ENCODE results near the gene WDR59.
"Not testable (repeated sequence)": the region's sequence is repeated elsewhere in the genome, so short reads cannot be mapped to it uniquely, and the experiment has no call there.

The WDR59 gene

DNA sequence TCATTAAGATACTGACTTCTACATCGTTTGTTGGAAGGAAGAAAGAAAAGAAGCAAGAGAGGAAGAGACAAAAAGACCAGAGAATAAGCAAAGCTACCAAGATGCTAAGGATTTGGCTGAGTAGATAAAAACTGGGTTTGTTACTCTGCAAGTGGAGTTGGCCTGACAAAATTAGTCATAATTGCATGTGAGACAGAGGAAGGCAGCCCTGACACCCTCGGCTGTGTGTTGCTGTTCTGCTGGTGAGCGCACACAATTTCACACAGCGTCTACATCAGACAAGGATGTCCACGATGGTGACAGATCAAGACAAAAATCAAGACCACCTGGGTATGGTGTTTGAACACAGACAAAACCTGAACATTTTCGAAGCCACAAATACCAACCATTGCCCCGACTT is 134.9 kb downstream of the WDR59 start:
- no peak for DNase-seq

DNA sequence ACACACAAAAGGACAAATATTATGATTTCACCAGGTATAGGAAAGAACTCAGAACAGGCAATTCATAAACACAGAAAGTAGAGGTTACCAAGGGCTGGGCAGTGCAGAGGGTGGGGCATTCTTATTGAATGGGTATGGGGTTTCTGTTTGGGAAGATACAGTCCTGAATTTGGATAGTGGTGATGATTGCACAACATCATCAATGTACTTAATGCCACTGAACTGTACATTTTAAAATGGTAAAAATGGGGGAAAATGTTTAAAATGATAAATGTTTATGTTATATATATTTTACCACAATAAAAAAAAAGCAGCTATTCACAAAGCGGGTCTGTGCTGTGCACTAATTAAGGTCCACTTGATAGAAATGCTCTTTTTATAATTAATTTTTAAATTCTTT is 137.7 kb downstream of the WDR59 start:
- DNase-seq, result no peak

DNA sequence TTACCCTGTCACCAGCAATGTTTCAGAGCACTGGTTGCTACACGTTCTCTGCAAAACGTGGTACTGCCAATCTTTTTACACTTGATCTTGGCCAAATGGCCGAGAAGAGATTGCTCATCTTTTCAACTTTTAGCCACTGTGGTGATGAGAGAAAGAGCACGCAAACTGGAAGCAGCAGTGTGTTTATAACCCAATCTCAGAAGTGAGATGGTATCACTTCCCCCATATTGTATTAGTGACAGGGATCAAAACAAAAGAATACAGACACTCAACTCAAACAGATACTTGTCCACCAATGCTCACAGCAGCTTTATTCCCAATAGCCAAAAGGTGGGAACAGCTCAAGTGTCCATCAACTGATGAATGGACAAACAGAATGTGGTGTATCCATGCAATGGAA is 138.2 kb downstream of the WDR59 start:
- no peak for DNase-seq

DNA sequence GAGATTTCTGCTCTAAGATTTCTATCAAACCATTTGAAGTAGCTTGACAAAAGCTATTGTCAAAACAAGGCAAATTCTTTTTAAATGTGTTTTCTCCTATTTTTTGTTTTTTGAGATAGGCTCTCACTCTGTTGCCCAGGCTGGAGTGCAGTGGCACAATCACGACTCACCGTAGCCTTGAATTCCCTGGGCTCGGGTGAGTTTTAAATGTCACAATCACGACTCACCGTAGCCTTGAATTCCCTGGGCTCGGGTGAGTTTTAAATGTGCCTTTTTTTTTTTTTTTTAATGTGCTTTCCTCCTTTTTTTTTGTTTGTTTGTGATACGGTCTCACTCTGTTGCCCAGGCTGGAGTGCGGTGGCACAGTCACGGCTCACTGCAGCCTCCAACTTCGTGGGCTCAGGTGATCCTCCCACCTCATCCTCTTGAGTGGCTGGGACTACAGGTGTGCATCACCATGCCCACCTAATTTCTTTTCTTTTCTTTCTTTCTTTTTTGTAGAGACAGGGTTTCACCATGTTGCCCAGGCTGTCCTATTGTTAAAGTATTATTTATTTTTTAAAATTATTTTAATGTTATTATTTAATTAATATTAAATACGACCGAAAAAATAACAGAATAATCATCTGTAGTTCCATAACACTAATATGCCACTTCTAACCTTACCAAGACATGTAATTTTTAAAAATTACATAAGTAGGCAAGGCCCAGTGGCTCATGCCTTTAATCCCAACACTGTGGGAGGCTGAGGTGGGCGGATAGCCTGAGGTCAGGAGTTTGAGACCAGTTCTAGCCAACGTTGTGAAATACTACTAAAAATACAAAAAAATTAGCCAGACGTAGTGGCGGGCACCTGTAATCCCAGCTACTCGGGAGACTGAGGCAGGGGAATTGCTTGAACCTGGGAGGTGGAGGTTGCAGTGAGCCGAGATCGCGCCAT is 140.6 kb downstream of the WDR59 start:
- no peak for DNase-seq

DNA sequence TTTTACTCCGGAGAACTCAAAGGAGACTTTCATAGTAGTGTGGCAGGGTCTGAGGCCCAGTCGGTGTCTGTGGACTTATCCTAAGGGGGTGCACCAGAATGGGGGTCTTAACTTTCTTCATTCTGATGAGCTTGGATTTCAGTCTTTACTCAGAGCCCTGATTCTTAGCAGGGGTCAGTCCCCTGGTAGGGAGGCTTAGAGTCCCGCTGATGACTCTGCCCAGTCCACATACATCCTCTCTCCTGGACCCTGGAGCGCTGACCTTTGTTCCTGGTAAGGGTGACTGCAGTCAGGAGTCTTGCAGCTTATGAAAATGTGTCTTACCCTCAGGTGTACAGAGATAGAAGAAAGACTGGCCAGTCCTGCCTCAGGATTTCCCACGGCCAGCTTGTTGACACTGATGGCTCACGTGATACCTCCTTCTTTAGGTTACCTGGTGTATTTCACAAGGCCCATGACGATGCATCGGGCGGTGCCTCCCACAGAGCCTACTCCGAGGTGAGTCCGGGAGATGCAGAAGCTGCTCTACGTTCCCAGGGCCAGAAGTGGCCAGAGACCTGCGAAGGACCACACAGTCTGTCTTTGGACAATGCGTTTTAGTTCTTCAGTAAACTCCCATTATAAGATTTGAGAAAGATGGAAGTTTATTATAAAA is 141.4 kb downstream of the WDR59 start:
- DNase-seq, result not testable (repeated sequence)

DNA sequence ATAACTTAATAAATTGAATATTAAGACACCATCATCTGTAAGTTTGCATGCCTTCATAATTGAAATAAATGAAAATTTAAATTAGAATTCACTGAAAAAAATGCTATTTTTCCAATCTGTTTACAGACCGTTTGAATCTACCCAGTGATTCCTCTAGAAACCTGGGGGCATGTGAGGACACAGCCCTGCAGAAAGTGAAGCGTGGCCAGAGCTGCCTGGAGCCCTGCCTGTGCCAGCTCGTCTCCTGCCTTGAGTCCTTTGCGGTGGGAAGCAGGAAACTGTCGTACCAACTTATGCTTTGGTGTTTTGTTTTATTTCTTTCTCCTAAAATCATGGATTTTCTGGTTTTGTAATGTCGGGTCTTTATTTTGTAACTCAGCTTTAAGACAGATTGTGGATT is 142.5 kb downstream of the WDR59 start:
- no peak for DNase-seq

DNA sequence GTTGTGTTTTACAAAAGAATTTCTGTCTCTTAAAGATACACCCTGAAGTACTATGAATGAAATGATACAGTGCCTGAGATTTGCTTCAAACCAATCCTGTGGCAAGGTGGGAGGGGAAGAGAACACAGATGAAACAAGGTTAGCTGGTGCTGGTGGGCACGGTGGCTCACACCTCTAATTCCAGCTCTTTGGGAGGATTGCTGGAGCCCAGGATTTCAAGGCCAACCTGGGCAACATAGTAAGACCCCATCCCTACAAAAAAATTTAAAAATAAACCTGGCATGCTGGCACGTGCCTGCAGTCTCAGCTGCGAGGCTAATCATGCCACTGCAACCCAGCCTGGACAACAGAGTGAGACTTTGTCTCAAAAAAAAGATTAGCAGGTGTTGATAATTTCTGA is 143.0 kb downstream of the WDR59 start:
- DNase-seq, result no peak

DNA sequence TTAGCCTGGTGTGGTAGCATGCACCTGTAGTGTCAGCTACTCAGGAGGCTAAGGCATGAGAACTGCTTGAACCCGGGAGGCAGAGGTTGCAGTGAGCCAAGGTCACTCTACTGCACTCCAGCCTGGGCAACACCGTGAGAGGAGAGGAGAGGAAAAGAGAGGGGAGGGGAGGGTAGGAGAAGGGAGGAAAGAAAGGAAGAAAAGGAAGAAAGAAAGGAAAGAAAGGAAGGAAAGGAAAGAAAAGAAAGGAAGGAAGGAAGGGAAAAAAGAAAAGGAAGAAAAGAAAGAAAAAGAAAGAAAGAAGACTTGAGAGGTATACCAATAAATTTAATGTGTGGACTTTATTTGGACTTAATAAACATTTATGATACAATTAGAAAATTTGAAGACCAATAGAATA is 143.5 kb downstream of the WDR59 start:
- DNase-seq, result no peak

DNA sequence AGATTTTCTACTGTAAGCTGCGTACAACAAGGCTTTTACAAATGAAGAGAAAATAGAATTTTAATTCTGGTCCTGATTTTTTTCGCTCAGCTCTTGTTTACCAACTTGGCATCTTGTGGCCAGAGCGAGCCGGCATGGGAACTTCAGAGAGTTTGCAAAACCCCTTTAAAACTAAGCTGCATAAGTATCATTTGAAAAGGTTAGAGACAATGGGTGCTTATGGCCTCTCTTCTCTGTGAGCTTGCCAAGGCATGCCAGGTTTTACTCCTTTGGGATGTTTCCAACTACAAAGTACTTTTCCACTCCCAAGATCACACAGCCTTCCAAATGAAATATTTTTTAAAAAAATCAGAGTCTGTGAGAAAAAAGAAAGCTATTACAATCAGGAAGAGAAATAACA is 147.9 kb downstream of the WDR59 start:
- DNase-seq, result no peak

DNA sequence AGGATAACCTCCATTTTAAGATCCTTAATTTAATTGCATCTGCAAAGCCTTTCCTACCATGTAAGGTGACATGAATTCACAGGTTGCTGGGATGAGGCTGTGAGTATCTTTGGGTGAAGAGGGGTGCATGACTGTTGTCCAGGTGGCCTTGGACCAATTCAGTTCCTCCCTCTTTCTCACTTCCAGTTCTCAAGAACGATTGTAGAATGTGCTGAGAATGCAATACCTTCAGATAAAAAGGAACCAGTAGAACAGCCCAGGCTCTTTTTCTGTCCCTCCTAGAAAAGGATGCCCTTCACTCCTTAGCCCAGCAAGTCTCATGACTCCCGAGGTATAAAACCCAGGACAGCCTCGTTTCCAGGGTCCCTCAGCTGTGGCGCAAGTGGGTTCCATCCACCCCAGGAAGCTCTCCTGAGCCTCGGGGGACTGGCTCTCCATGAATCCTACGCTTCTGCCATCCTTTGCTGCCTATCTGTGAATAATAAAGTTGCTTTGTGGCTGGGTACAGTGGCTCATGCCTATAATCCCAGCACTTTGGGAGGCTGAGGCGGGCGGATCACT is 148.7 kb downstream of the WDR59 start:
- DNase-seq, result no peak

DNA sequence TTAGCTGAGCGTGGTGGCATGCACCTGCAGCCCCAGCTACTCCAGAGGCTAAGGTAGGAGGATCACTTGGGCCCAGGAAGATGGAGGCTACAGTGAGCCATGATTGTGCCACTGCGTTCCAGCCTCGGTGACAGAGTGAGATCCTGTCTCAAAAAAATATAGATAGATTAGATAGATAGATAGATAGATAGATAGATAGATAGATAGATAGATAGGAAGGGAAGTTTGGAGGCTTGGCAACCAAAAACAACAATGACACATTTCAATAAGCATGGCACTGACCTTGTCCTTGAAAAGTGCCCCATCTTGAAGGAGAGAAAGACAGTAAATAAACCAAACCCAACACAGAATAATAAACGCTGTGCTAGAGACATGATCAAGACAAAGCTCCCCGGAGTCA is 152.7 kb downstream of the WDR59 start:
- no peak for DNase-seq

DNA sequence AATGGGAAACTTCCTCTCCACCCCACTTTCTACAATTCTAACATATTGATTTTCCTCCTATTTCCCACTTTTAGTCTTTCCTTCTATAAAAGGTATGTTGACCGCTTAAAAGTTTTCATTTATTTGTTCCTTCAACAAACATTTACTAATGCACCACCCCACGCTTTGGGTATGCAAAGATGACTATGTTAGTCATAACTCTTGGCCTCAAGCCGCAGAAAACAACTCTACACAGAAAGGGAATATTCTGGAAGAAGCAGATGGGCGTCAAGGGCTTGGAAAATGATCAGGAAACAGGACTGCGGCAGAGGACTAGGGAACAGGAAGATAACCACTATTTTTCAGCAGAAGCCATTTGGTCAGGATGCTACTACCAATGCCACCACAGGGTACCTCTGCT is 153.5 kb downstream of the WDR59 start:
- DNase-seq, result no peak

DNA sequence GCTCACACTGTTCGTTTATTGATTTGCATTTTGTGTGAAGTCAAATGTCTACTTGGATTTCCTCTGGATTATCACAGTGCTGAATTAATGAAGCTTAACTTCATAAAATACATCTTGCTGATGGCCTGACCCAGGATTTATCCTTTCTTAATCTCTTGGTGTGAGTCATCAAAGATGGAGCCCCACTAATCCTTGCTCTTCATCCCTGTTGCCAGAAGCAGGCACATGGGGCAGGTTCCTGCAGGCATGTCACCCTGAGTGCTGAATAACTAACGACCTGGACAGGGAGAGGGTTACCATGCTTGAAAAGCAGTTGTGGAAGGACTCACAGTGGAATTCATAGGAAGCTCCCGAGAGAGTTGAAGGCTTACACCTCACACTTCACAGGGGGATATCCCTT is 154.3 kb downstream of the WDR59 start:
- DNase-seq, result no peak

DNA sequence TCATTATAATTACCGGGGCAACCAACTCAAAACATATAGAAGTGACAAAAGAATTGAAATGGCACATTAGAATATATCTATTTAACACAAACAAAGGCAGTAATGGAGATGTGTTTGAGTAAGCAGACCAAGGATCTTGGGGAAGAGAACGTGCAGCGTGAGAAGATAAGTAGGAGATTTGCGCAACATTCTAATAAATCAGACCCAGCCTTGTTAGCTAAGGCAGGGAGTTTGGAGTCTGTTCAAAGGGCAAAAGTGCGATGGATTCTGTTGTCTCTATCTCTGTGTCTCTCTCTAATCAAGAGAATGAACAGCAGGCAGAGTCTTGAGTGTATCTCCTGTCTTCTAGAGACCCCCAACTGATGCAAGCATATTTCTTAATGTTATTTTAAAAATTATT is 155.3 kb downstream of the WDR59 start:
- DNase-seq, result no peak

DNA sequence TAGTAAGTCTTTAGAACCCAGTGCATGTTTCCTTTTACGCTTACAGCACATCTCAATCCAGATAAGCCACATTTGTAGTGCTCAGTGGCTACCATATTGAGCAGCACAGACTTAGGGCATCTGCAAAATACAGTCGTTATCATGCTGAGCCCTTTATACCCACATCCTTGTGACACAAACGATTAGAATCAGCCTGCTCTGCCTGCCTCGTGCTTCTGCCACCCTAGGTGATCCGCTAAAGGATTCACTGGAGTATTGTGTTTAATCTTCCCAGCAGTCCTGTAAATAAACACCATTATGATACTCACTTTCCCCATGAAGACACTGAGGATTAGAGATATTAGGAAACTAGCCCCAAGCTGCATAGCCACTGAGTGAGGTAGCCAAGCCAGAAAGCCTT is 159.0 kb downstream of the WDR59 start:
- DNase-seq, result no peak

DNA sequence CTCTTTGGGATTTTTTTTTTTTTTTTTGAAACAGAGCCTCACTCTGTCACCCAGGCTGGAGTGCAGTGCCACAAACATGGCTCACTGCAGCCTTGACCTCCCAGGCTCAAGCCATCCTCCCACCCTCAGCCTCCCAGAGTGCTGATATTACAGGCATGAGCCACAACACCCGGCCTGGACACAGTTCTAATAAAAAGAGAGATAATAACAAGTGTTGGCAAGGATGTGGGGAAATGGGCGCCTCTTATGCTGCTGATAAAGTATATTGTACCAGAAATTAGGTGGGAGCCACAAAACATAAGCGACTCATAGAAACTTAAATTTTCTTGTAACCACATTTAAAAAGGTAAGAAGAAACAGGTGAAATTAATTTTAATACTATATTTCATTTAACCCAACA is 159.9 kb downstream of the WDR59 start:
- no peak for DNase-seq

Data from activated CD4-positive, alpha-beta T cell treated with anti-CD3 and anti-CD28 coated beads, Interleukin-2, amount 50 U/mL, for 16 hours (primary cell).